Subcutaneous abdominal adipose tissue (tissue), 5 donors: Measurements from ENCODE around the gene MAN1A1.
A peak's percentile ranks its signal among the peaks of the same experiment; 100 is the strongest.

Source experiments
- H3K27ac ChIP-seq: one replicate; pipeline ENCODE4 v1.7.0; 2013; ENCODE audit warnings: low read depth, mild to moderate bottlenecking, inconsistent platforms, low read length, moderate library complexity
- H3K27me3 ChIP-seq, 5 donors: one replicate each; pipeline ENCODE4 v1.7.0; 2013; ENCODE audit warnings: low read length in 5 of 5, inconsistent platforms in 1 of 5; ENCODE audit not compliant: control insufficient read depth in 5 of 5, insufficient read depth in 4 of 5
- H3K36me3 ChIP-seq, 5 donors: one replicate each; pipeline ENCODE4 v1.7.0; 2013; ENCODE audit warnings: low read length in 5 of 5; ENCODE audit not compliant: control insufficient read depth in 5 of 5, insufficient read depth in 5 of 5
- H3K4me1 ChIP-seq, 5 donors: one replicate each; pipeline ENCODE4 v1.7.0; 2013; ENCODE audit warnings: low read length in 5 of 5, mild to moderate bottlenecking in 3 of 5, moderate library complexity in 1 of 5; ENCODE audit not compliant: control insufficient read depth in 5 of 5, insufficient read depth in 5 of 5
- H3K4me3 ChIP-seq, 5 donors: one replicate each; pipeline ENCODE4 v1.7.0; 2013; ENCODE audit warnings: low read length in 5 of 5, low read depth in 1 of 5
- H3K9ac ChIP-seq, 5 donors: one replicate each; pipeline ENCODE4 v1.7.0; 2013; ENCODE audit warnings: low read length in 5 of 5, mild to moderate bottlenecking in 4 of 5, moderate library complexity in 3 of 5
- H3K9me3 ChIP-seq, 5 donors: one replicate each; pipeline ENCODE4 v1.7.0; 2013; ENCODE audit warnings: low read length in 5 of 5; ENCODE audit not compliant: control insufficient read depth in 5 of 5
- donor health status: healthy.
- donor health status: healthy.
- donor health status: healthy.
- donor health status: healthy.
- donor health status: healthy.

Gene MAN1A1

GRCh38 chr6:119322034-119322433 lies 27.5 kb downstream of the MAN1A1 start:
- Histone ChIP-seq H3K36me3 (peaks cover 11 to 25% (median 16%) of the 10 kb centered on the region in 5 donors), H3K4me3 (no peak overlapping the region), H3K27me3 (no peaks in the 10 kb centered on the region), H3K27ac (no peak overlapping the region), H3K9ac (no peak overlapping the region), H3K4me1 (peaks cover 0 to 18% (median 11%) of the 10 kb centered on the region in 5 donors), H3K9me3 (no peaks in the 10 kb centered on the region)

DNA sequence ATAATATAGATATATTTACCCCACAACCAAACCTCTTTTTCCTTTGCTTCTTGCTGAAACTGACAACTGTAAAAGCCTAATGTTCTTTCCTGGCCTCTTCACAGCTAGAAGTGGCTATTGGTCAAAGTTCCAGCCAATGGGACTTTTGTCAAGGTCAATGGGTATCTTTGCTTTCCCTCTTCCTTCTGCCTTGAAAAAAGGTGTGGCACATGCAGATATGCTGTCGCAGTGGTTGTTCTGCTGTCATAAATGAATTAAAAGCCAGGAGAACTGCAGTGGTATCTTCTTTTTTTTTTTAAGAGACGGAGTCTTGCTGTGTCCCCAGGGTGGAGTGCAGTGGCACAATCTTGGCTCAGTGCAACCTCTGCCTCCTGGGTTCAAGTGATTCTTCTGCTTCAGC lies 29.9 kb downstream of the MAN1A1 start:
- H3K27ac ChIP-seq: no peak overlapping the region
- no peak overlapping the region for H3K4me3 ChIP-seq
- H3K9ac ChIP-seq: no peak overlapping the region
- no peaks in the 10 kb centered on the region for H3K9me3 ChIP-seq
- H3K4me1 ChIP-seq: peaks cover 0 to 28% (median 19%) of the 10 kb centered on the region in 5 donors
- H3K27me3 ChIP-seq: no peaks in the 10 kb centered on the region
- H3K36me3 ChIP-seq: peaks cover 0 to 13% (median 2%) of the 10 kb centered on the region in 5 donors

- H3K4me3 ChIP-seq: no peak overlapping the region
- peaks cover 0 to 35% (median 26%) of the 10 kb centered on the region in 5 donors for H3K4me1 ChIP-seq
- H3K9me3 ChIP-seq: no peaks in the 10 kb centered on the region
- peaks cover 0 to 13% (median 2%) of the 10 kb centered on the region in 5 donors for H3K36me3 ChIP-seq
- H3K9ac ChIP-seq: no peak overlapping the region
- H3K27me3 ChIP-seq: no peaks in the 10 kb centered on the region
- no peak overlapping the region for H3K27ac ChIP-seq
Measured at GRCh38 chr6:119318730-119319129, 30.8 kb downstream of the MAN1A1 start.

- Histone ChIP-seq H3K9me3 (no peaks in the 10 kb centered on the region), H3K4me3 (no peak overlapping the region), H3K9ac (no peak overlapping the region), H3K36me3 (peaks cover 0 to 9% (median 2%) of the 10 kb centered on the region in 5 donors), H3K4me1 (peaks cover 2 to 39% (median 28%) of the 10 kb centered on the region in 5 donors), H3K27me3 (no peaks in the 10 kb centered on the region), H3K27ac (no peak overlapping the region)
Measured at GRCh38 chr6:119318176-119318575, 31.4 kb downstream of the MAN1A1 start.

DNA sequence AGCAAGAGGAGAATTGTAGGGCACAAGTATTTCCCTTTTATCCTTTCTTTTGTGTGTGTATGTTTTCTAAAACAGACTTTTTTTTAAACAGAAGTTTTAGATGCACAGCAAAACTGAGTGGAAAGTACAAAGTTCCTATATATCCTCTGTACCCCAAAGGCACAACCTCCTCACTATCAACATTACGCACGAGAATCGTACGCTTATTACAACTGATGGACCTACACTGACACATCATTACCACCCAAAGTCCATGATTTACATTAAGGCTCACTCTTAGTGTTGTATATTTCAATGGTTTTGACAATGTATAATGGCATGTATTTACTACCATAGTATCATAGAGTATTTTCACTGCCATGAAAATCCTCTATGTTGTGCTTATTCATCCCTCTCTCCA lies 32.6 kb downstream of the MAN1A1 start:
- Histone ChIP-seq H3K4me3 (no peak overlapping the region), H3K9ac (no peak overlapping the region), H3K4me1 (peaks cover 2 to 46% (median 38%) of the 10 kb centered on the region in 5 donors), H3K9me3 (no peaks in the 10 kb centered on the region), H3K27me3 (no peaks in the 10 kb centered on the region), H3K27ac (no peak overlapping the region), H3K36me3 (peaks cover 0 to 9% (median 2%) of the 10 kb centered on the region in 5 donors)

- H3K4me3 ChIP-seq: no peak overlapping the region
- H3K4me1 ChIP-seq: peaks cover 2 to 57% (median 46%) of the 10 kb centered on the region in 5 donors
- H3K9ac ChIP-seq: peak overlapping the region in 1 of 5 donors; percentile 34
- no peak overlapping the region for H3K27ac ChIP-seq
- H3K27me3 ChIP-seq: no peaks in the 10 kb centered on the region
- H3K36me3 ChIP-seq: peaks cover 0 to 9% (median 2%) of the 10 kb centered on the region in 5 donors
- H3K9me3 ChIP-seq: no peaks in the 10 kb centered on the region
Measured at GRCh38 chr6:119314885-119315272, 34.7 kb downstream of the MAN1A1 start.

- Histone ChIP-seq H3K9ac (peak overlapping the region in 1 of 5 donors; percentile 34), H3K27me3 (no peaks in the 10 kb centered on the region), H3K9me3 (no peaks in the 10 kb centered on the region), H3K27ac (peak overlapping the region; percentile 8), H3K4me3 (no peak overlapping the region), H3K36me3 (peaks cover 0 to 9% (median 2%) of the 10 kb centered on the region in 5 donors), H3K4me1 (peaks cover 2 to 61% (median 49%) of the 10 kb centered on the region in 5 donors)
Measured at GRCh38 chr6:119313937-119314884, 35.4 kb downstream of the MAN1A1 start.

GRCh38 chr6:119312875-119313338 lies 36.7 kb downstream of the MAN1A1 start:
- Histone ChIP-seq H3K27ac (peak overlapping the region; percentile 9), H3K4me3 (no peak overlapping the region), H3K9me3 (no peaks in the 10 kb centered on the region), H3K4me1 (peaks cover 2 to 66% (median 57%) of the 10 kb centered on the region in 5 donors), H3K9ac (no peak overlapping the region), H3K27me3 (no peaks in the 10 kb centered on the region), H3K36me3 (peaks cover 0 to 5% (median 0%) of the 10 kb centered on the region in 5 donors)

- Histone ChIP-seq H3K4me3 (no peak overlapping the region), H3K4me1 (peaks cover 2 to 67% (median 58%) of the 10 kb centered on the region in 5 donors), H3K9me3 (no peaks in the 10 kb centered on the region), H3K27me3 (no peaks in the 10 kb centered on the region), H3K27ac (peak overlapping the region; percentile 9), H3K36me3 (peaks cover 0 to 5% (median 0%) of the 10 kb centered on the region in 5 donors), H3K9ac (no peak overlapping the region)
Measured at GRCh38 chr6:119312441-119312840, 37.1 kb downstream of the MAN1A1 start.

DNA sequence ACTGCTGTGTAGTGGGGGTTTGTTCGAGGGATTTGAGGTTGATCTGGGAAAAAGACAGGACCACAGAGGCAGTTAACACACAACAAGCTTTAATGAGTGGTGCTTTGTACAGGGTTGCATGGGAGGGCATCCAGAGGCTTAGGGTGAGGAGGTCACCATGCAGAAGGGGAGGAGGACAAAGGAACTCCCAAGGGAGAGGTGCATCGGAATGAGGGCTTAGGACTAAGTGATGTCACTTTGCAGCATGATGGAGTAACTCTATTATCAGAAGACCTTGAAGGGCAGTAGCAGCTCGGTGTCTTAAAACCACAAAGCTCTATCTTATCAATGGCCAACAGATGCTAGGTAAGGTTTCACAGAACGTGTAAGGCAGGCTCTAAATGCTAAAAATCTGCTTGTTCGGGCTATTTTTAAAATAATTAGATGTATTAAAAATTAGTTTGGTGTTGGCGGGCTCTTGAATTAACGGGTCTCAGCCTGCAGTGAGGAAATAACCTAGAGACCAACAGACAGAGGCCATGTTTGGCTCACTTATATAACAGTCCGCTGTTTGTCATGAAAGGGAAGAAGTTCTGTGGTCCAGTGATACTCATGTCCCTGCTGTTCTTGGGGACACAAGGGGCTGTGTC lies 37.9 kb downstream of the MAN1A1 start:
- Histone ChIP-seq H3K27me3 (no peaks in the 10 kb centered on the region), H3K4me1 (peaks cover 2 to 67% (median 58%) of the 10 kb centered on the region in 5 donors), H3K9ac (no peak overlapping the region), H3K9me3 (no peaks in the 10 kb centered on the region), H3K36me3 (peaks cover 0 to 4% (median 1%) of the 10 kb centered on the region in 5 donors), H3K4me3 (no peak overlapping the region), H3K27ac (no peak overlapping the region)
